Endodermal cell (in vitro differentiated cells): Measurements from ENCODE around the gene IFNA17. TPM values are rescaled to one million over a fixed set of nuclear protein-coding genes. Genes with fewer than 3 reads are reported as not detected.
"Not testable (repeated sequence)": the region's sequence is repeated elsewhere in the genome, so short reads cannot be mapped to it uniquely, and the experiment has no call there.

Source experiments
- DNase-seq: peaks from one replicate; pipeline ENCODE4 v3.0.0-alpha.2; 2017
- H3K27ac ChIP-seq: 2 replicates; pipeline ENCODE4 v1.5.1; 2013; ENCODE audit warnings: mild to moderate bottlenecking, low read depth, low read length, moderate library complexity
- H3K27me3 ChIP-seq: 2 replicates; pipeline ENCODE4 v1.6.1; 2013; ENCODE audit warnings: mild to moderate bottlenecking, low read length, moderate library complexity; ENCODE audit not compliant: insufficient read depth, control insufficient read depth, poor library complexity, severe bottlenecking
- H3K36me3 ChIP-seq: 2 replicates; pipeline ENCODE4 v1.7.0; 2013; ENCODE audit warnings: mild to moderate bottlenecking, low read length, moderate library complexity; ENCODE audit not compliant: control insufficient read depth, insufficient read depth
- H3K4me1 ChIP-seq: one replicate; pipeline ENCODE4 v1.7.0; 2013; ENCODE audit warnings: low read length; ENCODE audit not compliant: control insufficient read depth, insufficient read depth
- H3K4me3 ChIP-seq: 2 replicates; pipeline ENCODE4 v1.5.1; 2013; ENCODE audit warnings: mild to moderate bottlenecking, low read length, moderate library complexity
- H3K9ac ChIP-seq: 2 replicates; pipeline ENCODE4 v1.6.1; 2013; ENCODE audit warnings: mild to moderate bottlenecking, low read length, moderate library complexity; ENCODE audit not compliant: poor library complexity, severe bottlenecking; ENCODE audit errors: extremely low read depth
- H3K9me3 ChIP-seq: 2 replicates; pipeline ENCODE4 v1.6.1; 2013; ENCODE audit warnings: mild to moderate bottlenecking, low read length, moderate library complexity; ENCODE audit not compliant: control insufficient read depth
- H3K27ac Mint-ChIP-seq: 2 replicates; pipeline ENCODE4 v1.8.0; 2020; ENCODE audit warnings: mixed read lengths
- H3K27me3 Mint-ChIP-seq: 2 replicates; pipeline ENCODE4 v1.8.0; 2021; ENCODE audit warnings: mild to moderate bottlenecking, mixed read lengths; ENCODE audit not compliant: insufficient read depth
- H3K36me3 Mint-ChIP-seq: 2 replicates; pipeline ENCODE4 v1.8.0; 2020; ENCODE audit warnings: low read depth, mixed read lengths
- H3K4me1 Mint-ChIP-seq: 2 replicates; pipeline ENCODE4 v1.8.0; 2020; ENCODE audit warnings: mixed read lengths
- H3K4me3 Mint-ChIP-seq: 2 replicates; pipeline ENCODE4 v1.8.0; 2020; ENCODE audit warnings: mild to moderate bottlenecking, moderate library complexity, mixed read lengths
- H3K9me3 Mint-ChIP-seq: 2 replicates; pipeline ENCODE4 v1.8.0; 2020; ENCODE audit warnings: mild to moderate bottlenecking, mixed read lengths
- CTCF ChIP-seq: fragments of 200-600 bp; sonication (generic); conservative IDR thresholded peaks from 2 replicates; pipeline ENCODE4 v1.5.0; 2021; ENCODE audit warnings: antibody characterized with exemption, mild to moderate bottlenecking
- WGBS, 2 experiments: methylation state at CpG; one replicate each; pipeline versions ENCODE4 v1.1.5 to v1.1.7; 2013; ENCODE audit warnings: missing lambda C conversion rate in 2 of 2, mixed read lengths in 1 of 2; ENCODE audit not compliant: insufficient coverage in 1 of 2, insufficient read length in 1 of 2; 5-methylcytosine and 5-hydroxymethylcytosine counted together
- total RNA-seq, 2 donors: library from RNA; stranded (reverse); fragmentation: NEBNext Ultra II Directional in 1 of 2; extraction: Animal tissue kit (Norgen Biotek cat#: 25700) in 1 of 2; gene quantifications; 2 replicates in 1 of 2; 3 replicates in 1 of 2; pipeline ENCODE4 v1.2.1, GENCODE V29; 2021

Gene IFNA17
- total RNA-seq, 2 donors from 2014 or later: not detected

GRCh38 chr9:21182810-21183736, 44.9 kb downstream of the IFNA17 start:
- TF ChIP-seq CTCF: peak; percentile 82
- DNase-seq: peak; percentile 65
- not testable (repeated sequence) for H3K4me1 Mint-ChIP-seq, H3K4me3 ChIP-seq, H3K36me3 ChIP-seq, H3K9me3 ChIP-seq, H3K27me3 ChIP-seq, H3K27ac ChIP-seq, H3K36me3 Mint-ChIP-seq, H3K27ac Mint-ChIP-seq, H3K9ac ChIP-seq, H3K4me3 Mint-ChIP-seq, H3K4me1 ChIP-seq, H3K9me3 Mint-ChIP-seq
- peaks cover 10% of the 10 kb centered on the region for H3K27me3 Mint-ChIP-seq
- WGBS, 2 experiments: 53% methylated on average over 3 of the region's 4 CpGs; no CpG with 5 or more reads in 1 of the 2 experiments

Other genes starting within 250 kb of the IFNA17 start
- gene HACD4, start 196.6 kb downstream of the IFNA17 start, total RNA-seq: 1 to 10 TPM; 1.6 to 1.7 TPM
- gene IFNB1, start 150.3 kb downstream of the IFNA17 start, total RNA-seq: not detected
- gene IFNW1, start 86.4 kb downstream of the IFNA17 start, total RNA-seq: not detected
- not detected for gene IFNA21, start 61.6 kb downstream of the IFNA17 start, total RNA-seq
- gene IFNA4, start 40.6 kb downstream of the IFNA17 start, total RNA-seq: not detected
- not detected for gene IFNA7, start 26.0 kb downstream of the IFNA17 start, total RNA-seq
- gene IFNA10, start 21.1 kb downstream of the IFNA17 start, total RNA-seq: not detected
- gene IFNA16, start 10.9 kb downstream of the IFNA17 start, total RNA-seq: not detected
- not detected for gene IFNA14, start 11.8 kb upstream of the IFNA17 start, total RNA-seq
- gene IFNA5, start 77.1 kb upstream of the IFNA17 start, total RNA-seq: not detected
- gene KLHL9, start 107.2 kb upstream of the IFNA17 start, total RNA-seq: 10 to 100 TPM; 24.6 to 32.0 TPM
- gene IFNA6, start 122.7 kb upstream of the IFNA17 start, total RNA-seq: not detected
- not detected for gene IFNA13, start 139.8 kb upstream of the IFNA17 start, total RNA-seq
- gene IFNA2, start 157.2 kb upstream of the IFNA17 start, total RNA-seq: not detected
- gene IFNA8, start 180.9 kb upstream of the IFNA17 start, total RNA-seq: not detected
- gene IFNA1, start 212.2 kb upstream of the IFNA17 start, total RNA-seq: not detected